ENCODE data around the gene KCND3.

- TF ChIP-seq POLR2A (IDR thresholded peaks at IDR 0.05; ENCODE audit: low read depth, low read length) (no peak), POLR2AphosphoS5 (IDR thresholded peaks at IDR 0.05; ENCODE audit: low read depth, low read length) (no peak)
Measured at GRCh38 chr1:111832521-111833155, 156.8 kb downstream of the KCND3 start.

Data from GM12892 (cell line).